Mucosa of stomach (tissue), 1 donor: ENCODE results near the gene EYS.

Experiments used
- H3K27me3 ChIP-seq: one replicate; pipeline ENCODE4 v1.7.0; 2013; ENCODE audit warnings: mild to moderate bottlenecking, low read length; ENCODE audit not compliant: control insufficient read depth, insufficient read depth
- H3K36me3 ChIP-seq: one replicate; pipeline ENCODE4 v1.7.0; 2013; ENCODE audit warnings: low read length; ENCODE audit not compliant: control insufficient read depth, insufficient read depth
- H3K4me1 ChIP-seq: one replicate; pipeline ENCODE4 v1.7.0; 2013; ENCODE audit warnings: mild to moderate bottlenecking, low read length; ENCODE audit not compliant: control insufficient read depth, insufficient read depth
- H3K4me3 ChIP-seq: one replicate; pipeline ENCODE4 v1.7.0; 2013; ENCODE audit warnings: low read length
- H3K9ac ChIP-seq: one replicate; pipeline ENCODE4 v1.7.0; 2013; ENCODE audit warnings: mild to moderate bottlenecking, low read length, moderate library complexity
- H3K9me3 ChIP-seq: one replicate; pipeline ENCODE4 v1.7.0; 2013; ENCODE audit warnings: mild to moderate bottlenecking, low read length, moderate library complexity; ENCODE audit not compliant: control insufficient read depth
- donor health status: Pancreatic carcinoma.

EYS gene

DNA sequence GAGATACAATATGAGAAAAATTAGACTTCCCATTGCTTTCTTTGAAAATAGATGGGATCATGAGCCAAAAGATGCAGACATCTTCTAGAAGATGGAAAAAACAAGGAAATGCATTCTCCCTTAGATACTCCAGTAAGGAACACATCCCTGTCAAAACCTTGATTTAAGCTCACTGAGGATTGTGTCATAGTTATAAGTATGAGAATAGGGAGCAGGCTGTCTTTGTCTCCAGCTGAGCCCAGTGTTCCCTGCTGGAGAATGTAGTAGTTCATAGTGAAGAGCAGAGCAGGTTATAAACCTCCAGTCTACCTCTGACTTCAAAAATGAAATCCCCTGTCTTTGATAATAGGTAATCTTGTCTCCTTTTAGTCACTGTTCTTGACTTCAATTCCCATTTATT is 1481.5 kb downstream of the EYS start:
- Histone ChIP-seq H3K4me3 (no peak overlapping the region), H3K9me3 (no peaks in the 10 kb centered on the region), H3K36me3 (no peaks in the 10 kb centered on the region), H3K9ac (no peak overlapping the region), H3K4me1 (no peaks in the 10 kb centered on the region), H3K27me3 (no peaks in the 10 kb centered on the region)

GRCh38 chr6:64224819-64225218 is 1482.2 kb downstream of the EYS start:
- H3K9me3 ChIP-seq, result no peaks in the 10 kb centered on the region
- H3K36me3 ChIP-seq, result no peaks in the 10 kb centered on the region
- no peaks in the 10 kb centered on the region for H3K4me1 ChIP-seq
- H3K9ac ChIP-seq, result no peak overlapping the region
- H3K27me3 ChIP-seq, result no peaks in the 10 kb centered on the region
- H3K4me3 ChIP-seq, result no peak overlapping the region

DNA sequence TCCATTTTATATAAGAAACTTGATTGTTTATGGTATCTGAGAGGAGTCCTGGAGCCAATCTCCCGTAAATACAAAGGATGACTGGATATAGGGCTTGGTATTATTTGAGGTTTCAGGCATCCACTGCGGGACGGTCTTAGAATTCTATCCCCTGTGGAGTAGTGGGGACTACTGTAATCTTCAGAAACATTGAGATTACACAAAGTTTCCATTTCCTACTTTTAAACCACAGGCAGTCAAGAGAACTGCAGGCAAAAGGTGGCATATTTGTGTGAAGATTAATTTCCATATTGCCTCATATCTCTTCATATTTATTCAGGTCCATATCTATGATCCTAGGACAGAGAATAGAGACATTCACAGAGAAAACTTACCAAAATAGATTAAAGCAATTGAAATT is 1485.2 kb downstream of the EYS start:
- Histone ChIP-seq H3K4me1 (no peaks in the 10 kb centered on the region), H3K9ac (no peak overlapping the region), H3K4me3 (no peak overlapping the region), H3K27me3 (no peaks in the 10 kb centered on the region), H3K9me3 (no peaks in the 10 kb centered on the region), H3K36me3 (no peaks in the 10 kb centered on the region)

GRCh38 chr6:64220801-64221200 is 1486.2 kb downstream of the EYS start:
- Histone ChIP-seq H3K9ac (no peak overlapping the region), H3K4me3 (no peak overlapping the region), H3K4me1 (no peaks in the 10 kb centered on the region), H3K27me3 (no peaks in the 10 kb centered on the region), H3K9me3 (no peaks in the 10 kb centered on the region), H3K36me3 (no peaks in the 10 kb centered on the region)

DNA sequence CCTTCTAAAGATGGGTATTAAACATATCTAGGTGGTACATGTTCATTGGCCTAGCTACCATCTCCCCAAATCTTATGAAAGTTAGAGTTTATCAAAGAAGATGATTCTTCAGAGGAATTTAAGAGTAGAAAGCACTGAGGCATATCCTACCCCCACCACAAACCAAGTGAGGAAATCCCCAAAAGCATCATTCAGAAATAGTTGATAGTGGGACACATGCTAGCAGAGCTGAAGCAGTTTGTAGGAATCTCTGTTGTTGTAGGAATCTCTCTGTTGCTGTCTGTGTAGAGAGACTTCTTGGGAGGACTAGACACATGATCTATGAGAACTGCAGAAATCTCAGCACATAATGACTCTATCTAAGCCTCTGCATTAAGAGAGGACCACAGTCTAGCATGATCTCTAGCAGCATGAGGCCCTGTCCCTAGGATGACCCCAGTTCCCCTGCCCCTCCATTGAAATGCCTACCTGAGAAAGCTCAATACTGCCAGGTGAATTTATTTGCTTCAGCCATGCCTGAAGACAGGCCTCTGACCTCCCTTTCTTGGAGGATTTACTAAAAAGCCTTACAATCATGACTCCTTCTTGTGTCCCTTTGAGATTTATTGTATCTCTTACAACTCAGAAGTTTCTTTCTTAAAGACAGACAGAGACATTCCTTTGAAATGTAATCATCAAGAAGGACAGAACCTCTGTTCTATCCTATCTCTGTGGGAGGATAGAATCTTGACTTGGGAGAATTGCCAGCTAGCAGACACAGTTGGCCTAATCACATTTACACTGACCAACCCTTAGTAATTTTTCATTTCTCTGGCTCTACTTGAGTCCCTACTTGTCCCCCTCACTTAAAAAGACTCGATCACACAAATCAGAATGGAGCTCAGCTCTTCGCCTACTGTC is 1489.1 kb downstream of the EYS start:
- no peaks in the 10 kb centered on the region for H3K36me3 ChIP-seq
- no peak overlapping the region for H3K9ac ChIP-seq
- H3K9me3 ChIP-seq, result no peaks in the 10 kb centered on the region
- H3K4me1 ChIP-seq, result no peaks in the 10 kb centered on the region
- no peaks in the 10 kb centered on the region for H3K27me3 ChIP-seq
- no peak overlapping the region for H3K4me3 ChIP-seq

DNA sequence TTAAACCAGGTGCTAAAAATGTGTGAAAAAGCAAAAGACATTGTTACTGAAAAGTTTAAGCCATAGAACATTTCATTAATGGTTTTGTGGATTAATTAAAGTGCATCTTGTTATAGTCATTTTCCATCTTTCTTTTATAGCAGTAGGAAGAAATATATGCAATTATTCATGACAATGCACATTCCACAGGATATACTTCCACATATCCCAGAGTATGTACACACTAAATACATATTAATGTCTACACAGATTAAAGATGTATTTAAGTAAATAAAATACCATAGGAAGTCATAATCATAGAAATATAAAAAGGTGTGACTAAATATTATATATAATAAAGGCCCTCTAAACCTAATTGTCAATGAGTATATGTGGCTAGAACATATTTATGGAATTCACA is 1492.7 kb downstream of the EYS start:
- Histone ChIP-seq H3K4me1 (no peaks in the 10 kb centered on the region), H3K36me3 (no peaks in the 10 kb centered on the region), H3K9ac (no peak overlapping the region)

DNA sequence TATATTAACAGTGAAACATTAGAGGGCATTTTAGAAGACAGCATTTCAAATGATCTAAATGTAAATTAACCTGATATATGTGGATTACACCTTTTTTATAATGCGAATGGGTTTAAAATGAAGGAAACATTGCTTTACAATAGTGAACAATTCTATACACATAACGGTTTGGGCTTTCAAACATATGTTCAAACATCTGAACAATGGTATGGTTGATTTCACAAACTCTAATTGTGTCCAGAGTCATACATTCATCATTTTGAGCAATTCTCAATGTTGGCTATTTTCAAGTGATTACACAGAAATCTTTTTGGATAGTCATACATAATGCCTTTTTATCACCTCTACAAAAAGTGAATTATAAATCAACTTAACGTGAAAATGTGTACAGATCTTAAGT is 1493.3 kb downstream of the EYS start:
- H3K27me3 ChIP-seq, result no peaks in the 10 kb centered on the region
- no peak overlapping the region for H3K9ac ChIP-seq
- H3K9me3 ChIP-seq, result no peaks in the 10 kb centered on the region
- H3K4me3 ChIP-seq, result no peak overlapping the region
- H3K36me3 ChIP-seq, result no peaks in the 10 kb centered on the region
- H3K4me1 ChIP-seq, result no peaks in the 10 kb centered on the region

More for the DNA sequence above, 1492.7 kb downstream of the EYS start:
- no peak overlapping the region for H3K4me3 ChIP-seq
- no peaks in the 10 kb centered on the region for H3K9me3 ChIP-seq
- H3K27me3 ChIP-seq, result no peaks in the 10 kb centered on the region

- Histone ChIP-seq H3K9me3 (no peaks in the 10 kb centered on the region), H3K36me3 (no peaks in the 10 kb centered on the region), H3K4me1 (no peaks in the 10 kb centered on the region), H3K9ac (no peak overlapping the region), H3K27me3 (no peaks in the 10 kb centered on the region), H3K4me3 (no peak overlapping the region)
These were observed 1509.8 kb downstream of the EYS start for GRCh38 chr6:64197246-64197645.

DNA sequence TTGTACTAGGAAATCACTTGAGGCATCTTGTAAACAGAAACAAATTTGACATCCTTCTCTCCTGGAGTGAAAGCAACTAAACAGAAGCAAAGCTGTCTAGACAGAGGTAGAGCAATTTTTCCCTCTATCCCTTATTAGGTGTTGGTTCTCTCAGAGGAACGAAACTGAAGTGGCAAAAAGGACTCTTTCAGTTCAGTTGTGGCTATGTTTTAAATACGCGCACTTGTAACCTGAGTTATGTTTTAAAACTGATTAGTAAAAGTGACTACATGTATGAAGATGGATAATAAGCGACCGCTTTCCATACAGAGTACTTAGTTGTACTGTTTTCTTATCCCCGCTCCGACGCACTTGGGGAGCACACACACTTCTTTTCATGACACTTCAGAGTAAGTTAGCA is 1520.4 kb downstream of the EYS start:
- no peak overlapping the region for H3K4me3 ChIP-seq
- H3K4me1 ChIP-seq, result no peaks in the 10 kb centered on the region
- H3K27me3 ChIP-seq, result no peaks in the 10 kb centered on the region
- H3K9ac ChIP-seq, result no peak overlapping the region
- no peaks in the 10 kb centered on the region for H3K36me3 ChIP-seq
- H3K9me3 ChIP-seq, result no peaks in the 10 kb centered on the region

- no peak overlapping the region for H3K9ac ChIP-seq
- H3K9me3 ChIP-seq, result no peaks in the 10 kb centered on the region
- no peaks in the 10 kb centered on the region for H3K27me3 ChIP-seq
- H3K36me3 ChIP-seq, result no peaks in the 10 kb centered on the region
- no peaks in the 10 kb centered on the region for H3K4me1 ChIP-seq
- no peak overlapping the region for H3K4me3 ChIP-seq
These were observed 1521.4 kb downstream of the EYS start for GRCh38 chr6:64185621-64186020.

- Histone ChIP-seq H3K9me3 (no peaks in the 10 kb centered on the region), H3K27me3 (no peaks in the 10 kb centered on the region), H3K36me3 (no peaks in the 10 kb centered on the region), H3K4me3 (no peak overlapping the region), H3K4me1 (no peaks in the 10 kb centered on the region), H3K9ac (no peak overlapping the region)
These were observed 1531.7 kb downstream of the EYS start for GRCh38 chr6:64175296-64175695.

GRCh38 chr6:64170316-64170715 is 1536.7 kb downstream of the EYS start:
- no peak overlapping the region for H3K9ac ChIP-seq
- no peaks in the 10 kb centered on the region for H3K9me3 ChIP-seq
- no peaks in the 10 kb centered on the region for H3K36me3 ChIP-seq
- no peak overlapping the region for H3K4me3 ChIP-seq
- no peaks in the 10 kb centered on the region for H3K27me3 ChIP-seq
- no peaks in the 10 kb centered on the region for H3K4me1 ChIP-seq
